ENCODE results near the gene ARPC3.
"Not testable (repeated sequence)": the region's sequence is repeated elsewhere in the genome, so short reads cannot be mapped to it uniquely, and the experiment has no call there.

The ARPC3 gene

GRCh38 chr12:110417113-110417512 lies 33.0 kb downstream of the ARPC3 start:
- DNase-seq (ENCODE audit: low spot score), result not testable (repeated sequence)

GRCh38 chr12:110410086-110410485 lies 40.1 kb downstream of the ARPC3 start:
- DNase-seq (ENCODE audit: low spot score), result not testable (repeated sequence)

GRCh38 chr12:110405126-110405662 lies 44.9 kb downstream of the ARPC3 start:
- not testable (repeated sequence) for DNase-seq (ENCODE audit: low spot score)

GRCh38 chr12:110403976-110404682 lies 46.0 kb downstream of the ARPC3 start:
- DNase-seq (ENCODE audit: low spot score), result peak; percentile 83

- peak; percentile 88 for DNase-seq (ENCODE audit: low spot score)
These were observed 46.8 kb downstream of the ARPC3 start, which contains the start of gene ANAPC7 for GRCh38 chr12:110403146-110403975. ANAPC7 (minus strand) TSS chr12:110403708; CDS start chr12:110403627, 81 bp downstream.
